Ectodermal cell (in vitro differentiated cells): Measurements from ENCODE around the gene KL. TPM values are rescaled to one million over a fixed set of nuclear protein-coding genes. Genes with fewer than 3 reads are reported as not detected.

Experiments used
- H3K27ac ChIP-seq: 2 replicates; pipeline ENCODE4 v1.7.0; 2013; ENCODE audit warnings: mild to moderate bottlenecking, low read depth, low read length; ENCODE audit not compliant: insufficient read depth, poor library complexity, severe bottlenecking
- H3K27me3 ChIP-seq: 2 replicates; pipeline ENCODE4 v1.7.0; 2013; ENCODE audit warnings: mild to moderate bottlenecking, low read length; ENCODE audit not compliant: insufficient read depth, control insufficient read depth, poor library complexity, severe bottlenecking
- H3K36me3 ChIP-seq: one replicate; pipeline ENCODE4 v1.7.0; 2013; ENCODE audit warnings: low read length; ENCODE audit not compliant: control insufficient read depth, insufficient read depth
- H3K4me1 ChIP-seq: one replicate; pipeline ENCODE4 v1.7.0; 2013; ENCODE audit warnings: low read length; ENCODE audit not compliant: control insufficient read depth, insufficient read depth
- H3K4me3 ChIP-seq: 2 replicates; pipeline ENCODE4 v1.7.0; 2013; ENCODE audit warnings: low read depth, low read length, control low read depth; ENCODE audit not compliant: insufficient read depth
- H3K9me3 ChIP-seq: 2 replicates; pipeline ENCODE4 v1.7.0; 2013; ENCODE audit warnings: mild to moderate bottlenecking, low read length, moderate library complexity; ENCODE audit not compliant: control insufficient read depth
- WGBS, 2 experiments: methylation state at CpG; one replicate each; pipeline ENCODE4 v1.1.7; 2013; ENCODE audit warnings: missing lambda C conversion rate in 2 of 2; 5-methylcytosine and 5-hydroxymethylcytosine counted together
- polyA plus RNA-seq, 4 experiments: library from polyadenylated mRNA; stranded (reverse); fragments of 50-300 nt; gene quantifications; one replicate each; pipeline ENCODE4 v1.2.3, GENCODE V29; 2013

The KL gene
- not detected for polyA plus RNA-seq (2013, experiment 1 of 4)
- not detected for polyA plus RNA-seq (2013, experiment 2 of 4)
- not detected for polyA plus RNA-seq (2013, experiment 3 of 4)
- polyA plus RNA-seq (2013, experiment 4 of 4) = not detected

DNA sequence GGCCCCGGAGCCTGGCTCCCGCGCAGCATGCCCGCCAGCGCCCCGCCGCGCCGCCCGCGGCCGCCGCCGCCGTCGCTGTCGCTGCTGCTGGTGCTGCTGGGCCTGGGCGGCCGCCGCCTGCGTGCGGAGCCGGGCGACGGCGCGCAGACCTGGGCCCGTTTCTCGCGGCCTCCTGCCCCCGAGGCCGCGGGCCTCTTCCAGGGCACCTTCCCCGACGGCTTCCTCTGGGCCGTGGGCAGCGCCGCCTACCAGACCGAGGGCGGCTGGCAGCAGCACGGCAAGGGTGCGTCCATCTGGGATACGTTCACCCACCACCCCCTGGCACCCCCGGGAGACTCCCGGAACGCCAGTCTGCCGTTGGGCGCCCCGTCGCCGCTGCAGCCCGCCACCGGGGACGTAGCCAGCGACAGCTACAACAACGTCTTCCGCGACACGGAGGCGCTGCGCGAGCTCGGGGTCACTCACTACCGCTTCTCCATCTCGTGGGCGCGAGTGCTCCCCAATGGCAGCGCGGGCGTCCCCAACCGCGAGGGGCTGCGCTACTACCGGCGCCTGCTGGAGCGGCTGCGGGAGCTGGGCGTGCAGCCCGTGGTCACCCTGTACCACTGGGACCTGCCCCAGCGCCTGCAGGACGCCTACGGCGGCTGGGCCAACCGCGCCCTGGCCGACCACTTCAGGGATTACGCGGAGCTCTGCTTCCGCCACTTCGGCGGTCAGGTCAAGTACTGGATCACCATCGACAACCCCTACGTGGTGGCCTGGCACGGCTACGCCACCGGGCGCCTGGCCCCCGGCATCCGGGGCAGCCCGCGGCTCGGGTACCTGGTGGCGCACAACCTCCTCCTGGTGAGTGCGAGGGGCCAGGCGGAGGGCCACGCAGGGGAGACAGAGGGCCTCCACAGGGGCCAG is at the start of gene KL:
Gene KL, plus strand, starts transcription at position 10 of the 909 bp plus-strand sequence. Its CDS starts 18 bp downstream, at position 28.
- H3K36me3 ChIP-seq = no peaks in the 10 kb centered on the region
- H3K4me3 ChIP-seq = peak within 1 kb of the TSS; percentile 31
- no peak within 1 kb of the TSS for H3K27ac ChIP-seq
- H3K9me3 ChIP-seq = no peaks in the 10 kb centered on the region
- 3 to 4% methylated on average over 106 of the region's 106 CpGs for WGBS, 2 experiments
- H3K27me3 ChIP-seq = peaks cover 69% of the 10 kb centered on the region
- no peaks in the 10 kb centered on the region for H3K4me1 ChIP-seq

DNA sequence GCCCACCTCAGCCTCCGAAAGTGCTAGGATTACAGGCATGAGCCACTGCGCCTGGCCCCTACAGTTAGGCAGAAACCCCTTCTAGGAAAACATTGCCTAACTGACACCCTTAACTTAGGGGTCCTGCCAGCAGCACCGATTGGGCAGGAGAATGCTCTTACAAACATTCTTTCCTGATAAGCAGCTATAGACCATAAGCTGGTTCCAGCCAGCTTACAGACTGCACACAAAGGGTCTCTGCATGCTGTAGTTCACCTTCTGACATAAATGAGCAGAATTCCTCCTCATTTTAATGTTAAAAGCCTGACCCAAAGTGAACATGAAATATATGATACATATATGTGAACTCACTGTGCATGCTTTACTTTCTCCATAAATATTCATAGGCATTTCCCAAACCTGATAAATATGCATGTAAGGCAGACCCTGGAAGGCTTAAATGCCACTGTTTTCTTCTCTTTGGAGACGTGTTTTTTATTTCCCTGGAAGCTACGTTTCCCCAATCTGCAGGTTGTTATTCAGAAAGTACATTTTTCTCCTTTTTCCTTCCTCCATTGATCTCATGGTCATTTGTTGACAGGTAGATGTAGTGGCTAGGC is 48.5 kb upstream of the KL start:
- H3K4me3 ChIP-seq = no peak overlapping the region
- WGBS, 2 experiments = 83 to 90% methylated on average over 5 of the region's 5 CpGs

DNA sequence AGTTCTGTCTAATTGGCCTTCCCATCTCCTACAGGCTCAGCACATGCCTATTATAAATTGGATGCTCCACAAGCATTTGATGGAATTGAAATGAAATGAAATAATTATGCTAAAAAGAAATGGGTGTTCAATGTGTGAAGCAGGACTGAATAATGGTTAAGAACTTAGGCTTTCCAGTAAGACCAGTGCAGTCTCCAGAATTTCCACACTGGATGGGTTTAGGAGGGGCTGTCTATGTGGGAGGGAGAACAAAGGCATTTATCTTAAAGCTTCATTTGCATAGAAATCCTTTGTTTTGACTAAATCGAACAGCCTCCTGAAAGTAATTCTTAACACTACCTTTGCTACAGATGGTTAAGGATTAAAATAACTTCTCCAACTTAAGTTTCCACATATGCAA is 47.9 kb upstream of the KL start:
- WGBS, 2 experiments = 78% methylated on average over 1 of the region's 1 CpG; no CpG with 5 or more reads in 1 of the 2 experiments
- no peak overlapping the region for H3K4me3 ChIP-seq
- no peaks in the 10 kb centered on the region for H3K4me1 ChIP-seq
- peaks cover 6% of the 10 kb centered on the region for H3K27me3 ChIP-seq
- no peaks in the 10 kb centered on the region for H3K9me3 ChIP-seq
- H3K36me3 ChIP-seq = no peaks in the 10 kb centered on the region
- H3K27ac ChIP-seq = no peak overlapping the region

More for the DNA sequence above, 48.5 kb upstream of the KL start:
- H3K27me3 ChIP-seq = peaks cover 8% of the 10 kb centered on the region
- no peaks in the 10 kb centered on the region for H3K4me1 ChIP-seq
- no peaks in the 10 kb centered on the region for H3K36me3 ChIP-seq
- H3K27ac ChIP-seq = no peak overlapping the region
- H3K9me3 ChIP-seq = no peaks in the 10 kb centered on the region

DNA sequence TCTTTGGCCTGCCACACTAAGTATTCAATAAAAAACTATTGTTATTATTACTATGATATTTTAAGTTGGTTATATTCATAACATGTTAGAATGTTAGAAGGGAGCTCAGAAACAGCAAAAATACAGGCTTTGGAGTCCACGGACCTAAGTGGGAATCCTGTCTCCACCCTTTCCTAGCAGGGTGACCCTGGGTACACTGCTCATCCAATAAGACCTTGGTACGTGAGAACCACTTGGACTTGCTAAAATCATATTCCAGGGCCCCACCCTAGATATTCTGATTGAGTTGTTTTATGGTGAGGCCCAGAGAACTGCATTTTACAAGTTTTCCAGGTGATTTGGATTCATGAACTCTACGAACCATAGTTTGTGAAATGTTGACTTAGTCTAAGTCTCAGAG is 47.4 kb upstream of the KL start:
- Histone ChIP-seq H3K36me3 (no peaks in the 10 kb centered on the region), H3K4me3 (no peak overlapping the region), H3K9me3 (no peaks in the 10 kb centered on the region), H3K27me3 (peaks cover 6% of the 10 kb centered on the region), H3K4me1 (no peaks in the 10 kb centered on the region), H3K27ac (no peak overlapping the region)
- 95 to 97% methylated on average over 2 of the region's 3 CpGs for WGBS, 2 experiments

DNA sequence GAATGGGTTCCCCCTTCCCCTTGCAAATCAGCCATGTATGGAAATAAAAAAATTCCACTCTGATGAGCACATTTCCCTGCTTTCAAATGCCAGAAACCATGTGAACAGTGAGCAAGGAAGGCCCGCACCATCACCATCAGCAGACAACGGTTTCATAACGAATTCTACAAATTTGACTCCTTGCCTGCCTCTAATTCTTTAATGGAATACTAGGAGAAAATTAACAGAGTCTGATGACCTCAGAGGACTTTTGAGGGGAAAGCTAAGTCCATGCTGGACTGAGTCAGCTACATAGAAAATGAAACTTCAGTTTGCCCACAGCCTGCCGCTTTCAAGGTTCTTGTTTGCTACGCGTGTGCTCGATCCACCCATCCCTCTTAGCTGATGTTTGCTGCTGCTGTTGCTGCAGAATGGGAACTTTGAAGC is 46.7 kb upstream of the KL start:
- Histone ChIP-seq H3K27me3 (peaks cover 5% of the 10 kb centered on the region), H3K36me3 (no peaks in the 10 kb centered on the region), H3K9me3 (no peaks in the 10 kb centered on the region), H3K27ac (no peak overlapping the region), H3K4me1 (no peaks in the 10 kb centered on the region), H3K4me3 (no peak overlapping the region)
- WGBS, 2 experiments = 90 to 92% methylated on average over 7 of the region's 7 CpGs

DNA sequence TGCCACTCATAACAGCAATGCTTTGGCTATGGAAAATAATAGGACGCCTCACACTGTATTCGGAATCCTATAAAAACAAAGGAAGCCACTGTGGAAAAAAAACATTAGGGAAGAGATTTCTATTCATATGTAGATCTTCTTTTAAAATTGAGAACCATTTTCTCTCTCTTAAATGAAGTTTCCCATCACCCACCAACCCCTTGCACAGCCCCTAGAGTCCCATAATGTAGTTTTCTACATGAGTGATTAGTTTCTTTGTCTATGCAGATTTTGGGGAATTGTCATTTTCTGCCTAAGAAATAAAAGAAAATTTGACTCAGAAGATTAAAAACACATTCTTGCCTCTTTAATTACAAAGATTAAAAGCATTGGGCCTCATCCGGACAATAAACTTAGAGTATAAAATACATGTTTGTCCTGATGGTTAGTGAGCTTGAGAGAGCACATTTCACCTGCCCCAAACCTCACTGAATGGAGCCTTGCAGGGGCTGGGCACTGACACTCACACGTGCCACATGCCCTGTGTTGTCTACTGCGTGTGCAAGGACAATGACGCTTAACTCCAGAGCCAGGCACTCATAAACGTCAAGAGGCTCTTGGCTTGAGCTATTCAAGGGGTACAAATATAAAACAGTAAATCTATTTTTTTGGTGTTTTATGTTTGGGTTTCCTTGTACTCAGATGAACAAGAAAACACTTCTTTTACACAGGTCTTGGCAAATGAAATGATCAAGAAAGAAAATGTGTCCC is 40.0 kb upstream of the KL start:
- Histone ChIP-seq H3K36me3 (no peaks in the 10 kb centered on the region), H3K4me1 (no peaks in the 10 kb centered on the region), H3K9me3 (no peaks in the 10 kb centered on the region), H3K27me3 (no peaks in the 10 kb centered on the region), H3K27ac (no peak overlapping the region), H3K4me3 (no peak overlapping the region)
- WGBS, 2 experiments = 81 to 87% methylated on average over 5 to 7 of the region's 7 CpGs

DNA sequence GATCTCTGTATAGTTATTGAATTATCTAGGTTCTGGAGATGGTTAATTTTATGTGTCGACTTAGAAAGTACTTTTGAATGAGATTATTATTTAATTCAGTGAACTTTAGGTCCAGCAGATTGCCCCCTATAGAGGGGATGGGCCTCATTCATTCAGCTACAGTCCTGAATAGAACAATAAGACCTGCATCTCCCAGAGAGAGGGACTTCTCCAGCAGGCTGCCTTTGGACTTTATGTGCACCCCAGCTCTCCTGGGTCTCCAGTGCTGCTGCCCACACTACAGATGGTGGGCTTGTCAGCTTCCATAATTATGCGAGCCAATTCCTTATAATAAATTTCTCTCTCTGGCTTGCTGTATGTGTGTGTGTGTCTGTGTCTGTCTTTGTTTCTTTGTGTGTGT is 39.3 kb upstream of the KL start:
- no peak overlapping the region for H3K4me3 ChIP-seq
- WGBS, 2 experiments = 100% methylated on average over 2 of the region's 2 CpGs

DNA sequence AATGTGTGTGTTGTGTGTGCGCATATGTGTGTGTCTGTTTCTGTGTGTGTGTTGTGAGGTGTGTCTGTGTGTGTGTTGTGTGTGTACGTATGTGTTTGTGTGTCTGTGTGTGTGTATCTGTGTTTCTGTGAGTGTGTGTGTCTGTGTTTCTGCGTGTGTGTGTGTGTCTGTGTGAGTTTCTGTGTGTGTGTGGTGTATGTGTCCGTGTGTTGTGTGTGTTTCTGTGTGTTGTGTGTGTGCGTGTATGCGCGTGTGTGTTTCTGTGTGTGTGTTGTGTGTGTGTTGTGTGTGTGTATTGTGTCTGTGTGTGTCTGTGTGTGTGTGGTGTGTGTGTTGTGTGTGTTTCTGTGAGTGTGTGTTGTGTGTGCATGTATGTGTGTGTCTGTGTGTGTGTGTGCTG is 38.9 kb upstream of the KL start:
- H3K36me3 ChIP-seq = no peaks in the 10 kb centered on the region
- H3K27me3 ChIP-seq = no peaks in the 10 kb centered on the region
- 78 to 83% methylated on average over 7 of the region's 7 CpGs for WGBS, 2 experiments
- H3K4me3 ChIP-seq = no peak overlapping the region
- H3K9me3 ChIP-seq = no peaks in the 10 kb centered on the region
- no peaks in the 10 kb centered on the region for H3K4me1 ChIP-seq
- no peak overlapping the region for H3K27ac ChIP-seq

More for the DNA sequence above, 39.3 kb upstream of the KL start:
- no peak overlapping the region for H3K27ac ChIP-seq
- no peaks in the 10 kb centered on the region for H3K27me3 ChIP-seq
- no peaks in the 10 kb centered on the region for H3K9me3 ChIP-seq
- H3K36me3 ChIP-seq = no peaks in the 10 kb centered on the region
- no peaks in the 10 kb centered on the region for H3K4me1 ChIP-seq

DNA sequence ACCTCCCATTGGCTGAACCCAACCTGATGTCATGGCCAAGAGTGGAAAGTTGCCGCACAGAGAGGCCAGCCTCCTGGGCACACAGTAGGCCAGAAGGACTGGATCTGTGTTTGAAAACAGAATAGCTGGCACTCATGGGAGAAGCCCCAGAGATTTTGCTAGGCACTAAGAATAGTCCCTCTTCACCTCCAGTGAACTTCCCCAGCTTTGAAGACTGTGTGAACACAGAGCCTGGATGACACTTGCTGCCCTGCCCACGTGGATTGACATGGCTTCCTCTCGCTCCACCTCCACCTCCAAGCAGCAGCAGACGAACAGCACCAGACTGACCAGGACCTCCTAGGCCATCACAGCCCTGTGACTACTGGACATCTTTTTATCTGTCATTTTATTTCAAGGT is 37.9 kb upstream of the KL start:
- H3K9me3 ChIP-seq = no peaks in the 10 kb centered on the region
- no peak overlapping the region for H3K27ac ChIP-seq
- WGBS, 2 experiments = 88 to 95% methylated on average over 4 of the region's 4 CpGs
- no peaks in the 10 kb centered on the region for H3K27me3 ChIP-seq
- no peaks in the 10 kb centered on the region for H3K4me1 ChIP-seq
- H3K4me3 ChIP-seq = no peak overlapping the region
- no peaks in the 10 kb centered on the region for H3K36me3 ChIP-seq

DNA sequence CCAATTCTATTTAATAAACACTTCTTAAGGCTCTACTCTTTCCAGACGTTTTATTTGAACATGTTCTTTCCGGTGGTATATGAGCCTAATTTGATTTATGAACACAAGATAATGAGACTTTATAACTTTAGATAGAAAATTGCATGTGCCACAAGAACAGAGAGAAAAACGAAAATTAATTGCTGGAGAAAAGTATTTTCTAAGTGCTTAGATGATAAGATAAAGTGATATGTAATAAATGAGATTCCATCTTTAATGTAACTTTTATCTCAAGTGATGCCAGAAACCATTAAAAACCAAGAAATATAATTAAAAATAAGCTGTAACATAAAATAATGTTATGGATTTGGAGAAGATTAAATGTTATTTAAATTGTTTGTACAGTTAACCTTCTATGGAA is 33.2 kb upstream of the KL start:
- Histone ChIP-seq H3K4me1 (no peaks in the 10 kb centered on the region), H3K27me3 (no peaks in the 10 kb centered on the region), H3K27ac (no peak overlapping the region), H3K9me3 (no peaks in the 10 kb centered on the region), H3K4me3 (no peak overlapping the region), H3K36me3 (no peaks in the 10 kb centered on the region)
- WGBS, 2 experiments = 88 to 89% methylated on average over 1 of the region's 3 CpGs
